GM15510 (cell line): ENCODE data around the gene CMTM5.

ENCODE experiments used
- POLR2A ChIP-seq: IDR thresholded peaks from 3 replicates; pipeline ENCODE4 v1.6.1; 2011; ENCODE audit warnings: borderline replicate concordance; ENCODE audit not compliant: insufficient read length; ENCODE audit errors: extremely low read depth

CMTM5 gene

DNA sequence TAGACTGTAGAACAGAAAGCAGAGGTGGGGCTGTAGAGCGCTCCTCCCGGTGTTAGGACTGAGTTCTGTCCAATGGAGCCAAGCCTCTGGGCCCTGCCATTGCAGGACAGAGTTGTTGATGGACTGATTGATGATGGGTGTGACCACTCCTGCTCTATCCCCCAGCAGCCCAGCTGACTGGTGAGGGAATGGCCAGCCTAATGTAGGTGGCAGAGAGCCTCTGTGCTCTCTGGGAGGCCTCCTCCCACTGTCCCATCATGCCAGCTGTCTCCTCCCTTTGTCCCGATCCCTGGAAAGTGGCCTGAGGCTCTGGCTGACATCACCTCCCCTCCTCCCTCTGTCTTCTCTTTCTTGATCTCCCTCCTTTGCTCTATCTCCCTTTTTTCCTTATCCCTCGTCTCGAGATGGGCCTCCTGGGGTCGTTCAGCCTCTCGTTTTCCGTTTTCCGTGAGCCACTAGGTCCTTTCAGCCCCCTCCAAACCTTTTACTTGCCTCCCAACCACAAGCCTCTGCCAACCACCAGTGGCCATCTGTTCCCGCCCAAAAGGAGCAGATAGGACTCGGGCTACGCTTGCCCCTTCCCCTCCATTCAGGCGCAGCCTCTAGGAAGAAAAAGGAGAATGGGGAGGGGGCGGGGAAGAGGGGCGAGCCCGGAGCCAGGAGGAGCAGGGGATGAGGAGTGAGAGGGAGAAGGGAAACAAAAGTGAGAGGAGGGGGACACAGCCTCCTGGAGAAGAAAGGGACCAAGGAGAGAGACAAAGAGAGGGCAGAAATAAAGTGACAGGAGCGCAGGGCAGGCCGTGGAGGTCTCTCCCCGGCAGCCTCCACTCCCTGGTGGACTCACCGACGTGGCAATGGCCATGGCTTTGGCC is 12.4 kb upstream of the CMTM5 start:
- TF ChIP-seq POLR2A, result no peak

DNA sequence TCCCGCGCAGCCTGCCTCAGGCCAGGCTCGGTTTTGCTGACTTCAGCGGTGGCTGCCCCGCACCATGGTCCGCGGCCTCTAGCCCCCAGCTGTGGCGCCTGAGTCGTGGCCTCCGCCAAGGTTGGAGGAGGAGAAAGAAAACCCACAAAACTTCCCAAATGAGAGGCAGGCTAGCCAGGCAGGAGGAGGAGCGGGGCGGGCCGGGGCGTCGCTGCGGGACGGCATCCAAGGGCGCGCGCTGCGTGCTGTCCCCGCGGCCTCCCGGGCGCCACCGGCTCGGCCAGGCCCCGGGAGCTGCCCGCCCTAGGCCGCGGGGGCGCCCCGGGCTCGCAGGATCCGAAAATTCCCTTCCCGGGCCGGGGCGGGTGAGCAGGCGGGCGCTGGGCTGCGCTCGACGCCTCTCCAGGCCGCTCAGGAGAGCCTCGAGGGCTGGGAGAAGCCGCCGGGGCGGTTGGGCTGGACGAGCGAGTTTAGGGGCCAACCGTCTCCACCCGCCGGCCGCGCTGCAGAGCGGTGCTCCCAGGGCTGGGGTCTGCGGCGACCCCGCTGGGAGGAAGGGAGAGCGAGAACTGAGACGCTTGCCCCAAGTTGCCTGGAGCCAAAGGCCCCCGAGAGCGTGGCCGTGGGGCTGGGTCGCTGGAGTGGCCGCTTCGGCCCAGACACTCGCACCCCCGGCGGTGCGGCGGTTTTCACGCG is 11.7 kb upstream of the CMTM5 start, which contains the start of gene EFS:
Gene EFS, minus strand, starts transcription at position 137 of the 696 bp plus-strand sequence. CDS start 147 bp downstream, outside the sequence.
- TF ChIP-seq POLR2A, result no peak

DNA sequence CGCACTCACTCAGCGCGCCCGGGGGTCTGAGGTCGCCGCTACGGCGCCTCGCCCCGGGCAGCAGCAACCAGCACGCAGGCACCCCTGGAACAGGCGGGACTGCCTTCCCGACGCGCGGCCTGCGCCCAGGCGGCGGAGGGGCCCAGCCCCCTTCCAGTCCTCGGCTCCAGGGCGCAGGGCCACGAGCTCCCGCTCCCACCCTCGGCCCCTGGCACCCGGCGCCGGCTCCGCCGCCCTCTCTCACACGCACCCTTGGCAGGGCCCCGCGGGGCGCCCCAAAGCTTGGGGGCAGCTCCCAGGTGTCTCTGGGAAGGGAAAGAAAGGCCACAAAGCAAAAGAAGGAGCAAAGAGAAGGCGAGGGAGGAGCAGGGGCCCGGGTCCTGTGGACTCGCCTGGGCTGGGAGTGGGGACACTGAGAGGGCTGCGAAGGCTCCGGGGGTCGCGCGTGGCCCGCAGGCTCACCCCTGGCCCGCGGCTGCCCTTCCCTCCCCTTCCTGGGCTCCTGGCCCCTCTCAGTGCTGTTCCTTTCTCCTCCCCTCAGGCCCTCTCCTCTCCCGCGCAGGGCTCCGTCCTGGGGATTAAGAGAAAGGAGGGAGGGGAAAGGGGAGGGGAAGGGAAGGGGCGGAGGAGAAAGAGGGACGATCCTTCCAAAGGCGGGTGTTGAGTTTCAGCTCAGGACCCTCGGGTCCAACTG is 11.0 kb upstream of the CMTM5 start:
- no peak for TF ChIP-seq POLR2A

DNA sequence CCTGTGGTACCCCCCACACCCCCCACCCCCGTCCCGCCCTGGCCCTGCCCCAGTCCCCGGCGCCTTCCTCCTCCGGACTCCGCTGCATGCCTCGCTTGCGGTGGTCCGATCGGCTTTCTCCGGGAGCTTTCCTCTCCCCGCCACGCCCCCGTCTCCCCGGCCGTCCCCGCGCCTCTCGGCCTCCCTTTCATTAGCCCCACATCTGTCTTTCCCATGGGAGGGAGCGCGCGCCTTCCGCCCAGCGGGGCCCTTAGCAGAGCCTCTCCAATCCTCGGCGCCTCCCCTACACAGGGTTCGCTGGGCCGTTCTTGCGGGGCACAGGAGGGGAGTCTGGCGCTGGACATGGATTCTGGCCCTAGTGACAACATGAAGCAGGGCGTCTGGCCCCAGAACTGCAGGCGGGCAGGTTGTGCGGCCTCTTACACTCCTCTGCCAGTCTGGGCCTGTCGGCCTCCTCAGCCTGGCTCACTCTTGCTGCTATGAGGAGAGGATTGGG is 10.4 kb upstream of the CMTM5 start:
- TF ChIP-seq POLR2A, result no peak

DNA sequence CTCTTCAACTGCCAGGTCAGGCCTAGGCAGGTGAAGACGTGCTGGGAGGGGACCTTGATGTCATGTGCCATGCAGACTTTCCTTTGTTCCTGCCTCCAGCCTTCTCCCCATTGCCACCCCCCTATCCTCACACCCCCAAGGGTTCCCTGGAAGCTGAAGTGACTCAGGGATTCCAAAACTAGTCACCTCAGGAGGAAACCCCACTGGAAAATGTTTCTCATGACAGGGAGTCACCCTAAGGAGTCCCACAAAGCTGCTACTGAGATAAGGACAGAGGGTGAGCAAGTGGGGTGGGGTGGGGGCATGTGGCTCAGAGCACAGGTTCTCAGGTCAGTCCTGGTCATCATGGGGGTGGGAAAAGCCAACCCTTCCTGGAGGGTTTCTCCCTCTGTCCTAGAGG is 6.6 kb upstream of the CMTM5 start:
- TF ChIP-seq POLR2A, result no peak

DNA sequence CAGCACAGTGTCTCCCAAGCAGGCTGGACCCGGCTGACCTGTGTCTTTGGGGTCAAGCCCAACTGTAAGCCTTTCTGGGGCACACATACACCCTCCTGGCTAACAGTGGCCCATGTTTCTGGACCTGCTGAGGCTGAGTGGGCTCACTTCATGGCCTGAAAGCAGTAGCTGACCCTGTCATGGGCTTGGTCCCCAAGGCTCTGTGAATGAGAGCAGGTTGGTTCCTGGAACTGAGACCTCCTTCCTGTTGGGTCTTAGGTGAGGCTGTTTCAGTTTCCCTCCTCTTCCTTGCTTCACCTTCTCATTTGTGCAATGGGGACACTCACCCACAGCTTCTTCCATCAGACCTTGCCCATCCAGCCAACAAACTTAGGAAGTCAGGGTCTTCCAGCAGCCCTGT is 5.0 kb upstream of the CMTM5 start:
- no peak for TF ChIP-seq POLR2A

DNA sequence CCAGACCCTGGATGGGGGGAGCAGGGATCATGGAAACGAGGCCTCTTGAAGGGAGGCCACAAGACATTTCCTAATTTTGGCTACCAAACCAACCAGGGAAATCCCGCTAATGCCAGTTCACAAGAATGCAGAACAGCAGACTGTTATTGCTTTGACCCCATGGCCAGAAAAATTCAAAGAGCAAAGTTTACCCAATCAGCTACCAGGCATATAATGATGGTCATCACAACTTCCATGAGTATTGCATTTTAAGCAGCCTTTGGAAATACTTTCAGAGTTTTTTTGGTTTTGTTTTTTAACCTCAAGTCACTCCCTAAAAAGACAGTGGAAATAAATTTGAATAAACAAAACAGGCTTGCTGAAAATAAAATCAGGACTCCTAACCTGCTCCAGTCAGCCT is 4.3 kb upstream of the CMTM5 start, which contains the start of gene IL25:
Gene IL25, plus strand, starts transcription at position 301 of the 400 bp plus-strand sequence.
- TF ChIP-seq POLR2A, result no peak

DNA sequence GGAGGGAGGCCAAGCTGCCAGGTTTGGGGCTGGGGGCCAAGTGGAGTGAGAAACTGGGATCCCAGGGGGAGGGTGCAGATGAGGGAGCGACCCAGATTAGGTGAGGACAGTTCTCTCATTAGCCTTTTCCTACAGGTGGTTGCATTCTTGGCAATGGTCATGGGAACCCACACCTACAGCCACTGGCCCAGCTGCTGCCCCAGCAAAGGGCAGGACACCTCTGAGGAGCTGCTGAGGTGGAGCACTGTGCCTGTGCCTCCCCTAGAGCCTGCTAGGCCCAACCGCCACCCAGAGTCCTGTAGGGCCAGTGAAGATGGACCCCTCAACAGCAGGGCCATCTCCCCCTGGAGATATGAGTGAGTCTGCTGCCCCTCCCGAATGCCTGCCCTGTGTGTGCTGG is 3.8 kb upstream of the CMTM5 start:
- no peak for TF ChIP-seq POLR2A

DNA sequence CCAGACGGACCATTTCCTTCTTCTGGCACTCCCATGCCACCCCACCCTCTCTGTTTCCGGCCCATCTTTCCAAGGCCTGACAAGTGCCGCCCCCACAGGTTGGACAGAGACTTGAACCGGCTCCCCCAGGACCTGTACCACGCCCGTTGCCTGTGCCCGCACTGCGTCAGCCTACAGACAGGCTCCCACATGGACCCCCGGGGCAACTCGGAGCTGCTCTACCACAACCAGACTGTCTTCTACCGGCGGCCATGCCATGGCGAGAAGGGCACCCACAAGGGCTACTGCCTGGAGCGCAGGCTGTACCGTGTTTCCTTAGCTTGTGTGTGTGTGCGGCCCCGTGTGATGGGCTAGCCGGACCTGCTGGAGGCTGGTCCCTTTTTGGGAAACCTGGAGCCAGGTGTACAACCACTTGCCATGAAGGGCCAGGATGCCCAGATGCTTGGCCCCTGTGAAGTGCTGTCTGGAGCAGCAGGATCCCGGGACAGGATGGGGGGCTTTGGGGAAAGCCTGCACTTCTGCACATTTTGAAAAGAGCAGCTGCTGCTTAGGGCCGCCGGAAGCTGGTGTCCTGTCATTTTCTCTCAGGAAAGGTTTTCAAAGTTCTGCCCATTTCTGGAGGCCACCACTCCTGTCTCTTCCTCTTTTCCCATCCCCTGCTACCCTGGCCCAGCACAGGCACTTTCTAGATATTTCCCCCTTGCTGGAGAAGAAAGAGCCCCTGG is 1.2 kb upstream of the CMTM5 start:
- no peak for TF ChIP-seq POLR2A

DNA sequence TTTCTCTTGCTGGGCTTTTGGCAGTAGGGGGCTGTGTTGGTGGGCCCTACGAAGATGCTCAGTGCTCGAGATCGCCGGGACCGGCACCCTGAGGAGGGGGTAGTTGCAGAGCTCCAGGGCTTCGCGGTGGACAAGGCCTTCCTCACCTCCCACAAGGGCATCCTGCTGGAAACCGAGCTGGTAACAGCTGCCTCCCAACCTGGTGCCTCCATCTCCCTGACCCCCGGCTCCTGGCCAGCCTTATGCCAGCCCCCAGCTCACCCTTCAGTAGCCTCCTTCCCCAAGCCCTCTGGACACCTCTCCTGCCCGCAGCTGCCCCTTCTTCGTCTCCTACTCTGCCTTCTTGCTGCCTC is 328 bp downstream of the CMTM5 start:
- no peak for TF ChIP-seq POLR2A

DNA sequence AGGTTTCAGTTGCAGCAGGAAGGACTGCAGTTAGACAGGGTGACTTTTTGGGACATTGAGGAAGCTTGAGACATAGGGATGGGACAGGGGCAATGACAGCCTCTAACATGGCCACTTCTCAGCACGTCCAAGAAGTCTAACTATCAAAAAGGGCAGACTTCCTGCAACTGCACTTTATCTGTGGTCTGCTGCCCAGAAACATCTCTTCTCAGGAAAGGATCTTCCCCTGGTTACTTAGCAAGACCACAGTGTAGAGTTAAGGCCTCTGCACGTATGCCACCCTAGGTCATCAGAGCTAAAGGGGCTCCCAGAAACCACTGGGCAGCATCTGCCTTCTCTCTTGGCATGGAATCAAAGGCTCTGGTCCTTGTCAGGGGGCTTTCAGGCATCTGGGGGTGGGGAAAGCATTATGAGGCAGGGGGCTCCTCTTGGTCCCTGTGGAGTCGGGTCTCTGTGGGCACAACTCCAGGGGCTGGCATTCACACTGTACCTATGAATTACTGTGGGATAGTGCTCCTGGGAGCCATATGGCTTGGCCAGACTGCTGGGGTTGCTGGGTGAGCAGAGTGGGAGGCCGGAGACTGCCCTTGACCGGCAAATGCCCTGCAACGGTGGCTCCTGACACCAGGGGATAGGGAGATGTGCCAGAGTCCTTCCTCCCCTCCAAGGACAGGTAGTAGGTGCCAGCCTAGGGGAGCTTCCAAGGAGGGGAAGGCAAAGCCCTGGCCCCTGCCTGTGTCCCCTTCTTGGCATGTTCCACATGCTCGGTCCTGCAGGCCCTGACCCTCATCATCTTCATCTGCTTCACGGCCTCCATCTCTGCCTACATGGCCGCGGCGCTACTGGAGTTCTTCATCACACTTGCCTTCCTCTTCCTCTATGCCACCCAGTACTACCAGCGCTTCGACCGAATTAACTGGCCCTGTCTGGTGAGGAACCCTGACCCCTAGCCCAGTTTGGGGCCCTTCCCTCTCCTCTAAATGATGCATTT is 1.0 kb downstream of the CMTM5 start:
- TF ChIP-seq POLR2A, result no peak

DNA sequence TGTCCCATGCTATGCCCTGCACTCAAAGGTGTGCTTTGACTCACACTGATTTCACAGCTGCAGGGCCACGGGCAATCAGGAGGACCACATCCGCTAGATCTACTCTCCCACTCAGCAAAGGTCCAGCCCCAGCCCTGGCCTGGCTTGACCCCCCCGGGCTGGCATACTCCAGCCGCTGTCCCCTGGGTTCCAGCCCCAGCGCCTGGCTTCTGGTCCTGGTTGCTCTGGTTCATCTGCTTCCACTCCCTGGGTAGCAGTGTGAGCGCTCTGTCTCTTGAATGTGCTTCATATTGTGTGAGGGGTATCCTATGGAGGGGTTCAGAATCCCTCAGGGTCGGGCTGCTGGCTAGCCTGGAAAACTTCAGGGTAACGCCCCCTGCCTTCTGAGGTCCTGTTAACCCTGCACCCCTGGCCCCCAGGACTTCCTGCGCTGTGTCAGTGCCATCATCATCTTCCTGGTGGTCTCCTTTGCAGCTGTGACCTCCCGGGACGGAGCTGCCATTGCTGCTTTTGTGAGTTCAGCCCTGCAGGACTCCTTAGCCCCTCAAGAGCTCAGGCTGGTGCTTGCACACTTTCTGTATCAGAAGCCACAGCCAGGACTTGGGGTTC is 1.9 kb downstream of the CMTM5 start:
- no peak for TF ChIP-seq POLR2A
